ENCODE measurements around the gene AMBRA1.

DNA sequence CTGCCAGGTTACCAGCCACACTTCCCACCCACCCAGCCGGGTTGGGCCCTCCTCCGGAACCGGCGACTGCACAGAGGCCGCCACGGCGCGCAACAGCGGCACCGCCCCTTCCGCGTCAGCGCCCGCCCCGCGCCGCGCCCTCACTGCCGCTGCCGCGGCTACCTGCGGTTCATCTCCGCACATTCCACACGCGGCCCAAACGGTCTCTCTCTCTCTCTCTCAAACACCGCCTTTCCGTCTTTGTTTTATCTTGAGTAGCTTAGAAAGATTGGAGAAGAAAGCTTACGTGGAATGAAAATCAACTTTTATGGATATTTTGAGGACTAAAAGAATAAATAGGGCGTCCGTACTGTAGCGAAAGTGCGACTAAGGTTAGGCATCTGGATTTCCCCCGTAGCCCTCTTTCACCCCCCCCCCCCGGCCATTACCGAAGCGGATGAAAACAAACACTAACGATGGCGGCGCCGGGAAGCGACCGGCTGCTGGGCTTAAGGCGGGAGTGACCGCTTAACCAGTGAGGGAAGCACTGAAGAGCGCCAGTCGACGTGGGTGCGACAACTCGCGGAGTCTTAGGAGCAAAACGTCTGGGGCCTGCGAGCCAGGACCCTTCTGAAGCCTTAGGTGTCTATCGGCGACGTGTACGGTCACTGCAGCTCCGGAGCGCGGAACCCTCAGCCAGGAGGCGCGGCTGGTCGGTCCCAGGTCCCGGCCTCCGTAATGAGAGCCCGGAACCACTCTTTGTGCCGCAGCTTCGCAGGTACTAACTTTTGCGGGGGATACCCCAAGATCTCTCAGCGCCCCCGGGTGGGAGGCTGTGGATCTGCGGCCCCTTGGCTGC, 23.5 kb upstream of the AMBRA1 start, which contains the start of the genes ATG13 and HARBI1:
- TF ChIP-seq CTCF (conservative IDR thresholded peaks at IDR 0.05; ENCODE audit: low read depth, low read length) (peak; percentile 70), EZH2 (IDR thresholded peaks at IDR 0.05; ENCODE audit: low read length, unreplicated experiment) (no peak), EZH2phosphoT487 (IDR thresholded peaks at IDR 0.05; ENCODE audit: borderline replicate concordance, low read length) (no peak)
